Lower leg skin (tissue), 4 donors: ENCODE measurements around the gene ZNF280D. TPM values are rescaled to one million over a fixed set of nuclear protein-coding genes. Genes with fewer than 3 reads are reported as not detected.

Experiments used
- DNase-seq, 2 donors: peaks; one replicate each; pipeline ENCODE4 v3.0.0-alpha.2; 2019; ENCODE audit warnings: low spot score in 2 of 2
- H3K4me3 ChIP-seq: fragments of 200-600 bp; sonication (generic); 2 replicates; pipeline ENCODE4 v1.5.1; 2017; ENCODE audit warnings: mild to moderate bottlenecking, low read depth; ENCODE audit not compliant: poor library complexity, severe bottlenecking
- POLR2A ChIP-seq, 2 donors: fragments of 450-650 bp; IDR thresholded peaks; one replicate each; pipeline ENCODE4 v1.6.1; 2016 to 2017; ENCODE audit warnings: antibody characterized with exemption in 2 of 2, mild to moderate bottlenecking in 1 of 2, moderate library complexity in 1 of 2
- WGBS, 2 donors: methylation state at CpG; one replicate each; pipeline ENCODE4 v1.1.5; 2018; 5-methylcytosine and 5-hydroxymethylcytosine counted together
- intact Hi-C: fragments of 100-400 bp; cut with DNase I; formaldehyde crosslinking; loops from one replicate; pipeline ENCODE4 v1.15.0; 2023; ENCODE audit warnings: low total_unique reads
- total RNA-seq, 4 donors: library from RNA; depleted of rRNA; stranded (reverse); fragments of >200 nt; gene quantifications; one replicate each; pipeline ENCODE4 v1.1.0, GENCODE V29; 2016
- TF ChIP-seq, protein P1 (sequence below), 3 donors: fragments of 450-650 bp; IDR thresholded peaks; one replicate each; pipeline ENCODE4 v1.5.1; 2016; ENCODE audit warnings: antibody characterized with exemption in 3 of 3, mild to moderate bottlenecking in 3 of 3, moderate library complexity in 2 of 3

The ZNF280D gene
- total RNA-seq, 4 donors from 2014 or later, result 22.8 to 30.8 (median 25.9) TPM

DNA sequence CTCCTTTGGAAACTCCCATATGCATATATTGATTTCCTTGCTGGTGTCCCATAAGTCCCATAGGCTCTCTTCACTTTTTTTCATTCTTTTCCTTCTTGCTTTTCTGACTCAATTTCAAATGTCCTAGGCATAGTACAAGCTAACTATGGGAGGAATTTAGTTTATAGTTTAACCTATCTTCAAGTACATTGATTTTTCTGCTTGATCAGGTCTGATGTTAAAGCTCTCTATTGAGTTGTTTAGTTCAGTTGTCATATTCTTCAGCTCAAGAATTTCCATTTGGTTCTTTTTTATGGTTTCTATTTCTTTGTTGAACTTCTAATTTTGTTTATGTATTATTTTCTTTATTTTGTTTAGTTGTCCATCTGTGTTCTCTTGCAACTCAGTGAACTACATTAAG is 147.1 kb downstream of the ZNF280D start:
- TF ChIP-seq POLR2A (IDR thresholded peaks at IDR 0.05), result no peak
- TF ChIP-seq, protein P1, sequence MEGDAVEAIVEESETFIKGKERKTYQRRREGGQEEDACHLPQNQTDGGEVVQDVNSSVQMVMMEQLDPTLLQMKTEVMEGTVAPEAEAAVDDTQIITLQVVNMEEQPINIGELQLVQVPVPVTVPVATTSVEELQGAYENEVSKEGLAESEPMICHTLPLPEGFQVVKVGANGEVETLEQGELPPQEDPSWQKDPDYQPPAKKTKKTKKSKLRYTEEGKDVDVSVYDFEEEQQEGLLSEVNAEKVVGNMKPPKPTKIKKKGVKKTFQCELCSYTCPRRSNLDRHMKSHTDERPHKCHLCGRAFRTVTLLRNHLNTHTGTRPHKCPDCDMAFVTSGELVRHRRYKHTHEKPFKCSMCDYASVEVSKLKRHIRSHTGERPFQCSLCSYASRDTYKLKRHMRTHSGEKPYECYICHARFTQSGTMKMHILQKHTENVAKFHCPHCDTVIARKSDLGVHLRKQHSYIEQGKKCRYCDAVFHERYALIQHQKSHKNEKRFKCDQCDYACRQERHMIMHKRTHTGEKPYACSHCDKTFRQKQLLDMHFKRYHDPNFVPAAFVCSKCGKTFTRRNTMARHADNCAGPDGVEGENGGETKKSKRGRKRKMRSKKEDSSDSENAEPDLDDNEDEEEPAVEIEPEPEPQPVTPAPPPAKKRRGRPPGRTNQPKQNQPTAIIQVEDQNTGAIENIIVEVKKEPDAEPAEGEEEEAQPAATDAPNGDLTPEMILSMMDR (IDR thresholded peaks at IDR 0.05), result no peak
- H3K4me3 ChIP-seq, result no peak overlapping the region
- intact Hi-C loops, result no loop called here
- DNase-seq, result no peak

DNA sequence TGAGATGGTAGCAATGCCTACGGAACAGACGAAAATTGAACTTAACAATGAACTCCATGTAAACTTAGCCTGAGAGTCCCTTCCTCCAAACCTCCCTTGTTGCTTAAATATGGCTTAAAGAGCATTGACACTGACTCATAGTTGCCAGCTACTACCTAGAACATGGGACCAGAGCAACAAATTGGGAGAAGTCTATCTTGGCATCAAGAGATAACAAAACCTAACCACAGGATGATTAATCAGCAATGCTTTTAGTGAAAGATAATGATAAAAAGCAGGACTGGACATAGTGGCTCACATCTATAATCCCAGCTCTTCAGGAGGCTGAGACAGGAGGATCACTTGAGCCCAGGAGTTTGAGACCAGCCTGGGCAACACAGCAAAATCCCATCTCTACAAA is 150.5 kb downstream of the ZNF280D start:
- WGBS, 2 donors, result 91 to 98% methylated on average over 2 of the region's 2 CpGs
- no peak for DNase-seq
- TF ChIP-seq POLR2A (IDR thresholded peaks at IDR 0.05), result no peak
- TF ChIP-seq, protein P1 (IDR thresholded peaks at IDR 0.05), result no peak
- no peak overlapping the region for H3K4me3 ChIP-seq
- intact Hi-C loops, result no loop called here

Other genes starting within 250 kb of the ZNF280D start
- gene TCF12, start 185.1 kb upstream of the ZNF280D start, total RNA-seq, result 100 to 1,000 TPM in 1 of 4 donors, 10 to 100 TPM in 3; 50.5 to 117 (median 89.8) TPM